ENCODE data around the gene TIMP2. TPM values are rescaled to one million over a fixed set of nuclear protein-coding genes. Genes with fewer than 3 reads are reported as not detected.

Gene TIMP2
- total RNA-seq, 1 donor from 2014 or later, result 535 TPM

DNA sequence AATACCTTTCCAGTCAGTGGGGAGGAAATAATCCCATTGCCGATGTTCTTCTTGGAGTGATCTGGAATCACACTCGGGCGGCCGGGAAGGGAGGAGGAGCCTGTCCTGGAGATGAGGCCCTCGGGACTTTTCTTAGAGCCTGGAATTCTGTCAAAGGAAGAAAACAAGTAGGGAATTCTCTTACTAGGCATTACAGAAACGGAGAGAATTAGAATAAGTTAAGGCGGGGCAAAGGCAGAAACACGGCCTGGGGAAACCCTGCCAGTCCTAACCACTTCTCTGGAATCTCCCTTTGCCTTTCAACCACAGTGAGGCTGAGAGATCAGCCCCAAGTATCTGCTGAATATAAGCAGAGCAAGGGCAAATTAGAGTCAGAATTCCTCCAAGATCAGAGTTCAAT lies 112.3 kb downstream of the TIMP2 start:
- no peak overlapping the region for H3K4me3 Mint-ChIP-seq (ENCODE audit: unreplicated experiment)
- no peaks in the 10 kb centered on the region for H3K27me3 Mint-ChIP-seq (ENCODE audit: low read depth)
- TF ChIP-seq, protein P1, sequence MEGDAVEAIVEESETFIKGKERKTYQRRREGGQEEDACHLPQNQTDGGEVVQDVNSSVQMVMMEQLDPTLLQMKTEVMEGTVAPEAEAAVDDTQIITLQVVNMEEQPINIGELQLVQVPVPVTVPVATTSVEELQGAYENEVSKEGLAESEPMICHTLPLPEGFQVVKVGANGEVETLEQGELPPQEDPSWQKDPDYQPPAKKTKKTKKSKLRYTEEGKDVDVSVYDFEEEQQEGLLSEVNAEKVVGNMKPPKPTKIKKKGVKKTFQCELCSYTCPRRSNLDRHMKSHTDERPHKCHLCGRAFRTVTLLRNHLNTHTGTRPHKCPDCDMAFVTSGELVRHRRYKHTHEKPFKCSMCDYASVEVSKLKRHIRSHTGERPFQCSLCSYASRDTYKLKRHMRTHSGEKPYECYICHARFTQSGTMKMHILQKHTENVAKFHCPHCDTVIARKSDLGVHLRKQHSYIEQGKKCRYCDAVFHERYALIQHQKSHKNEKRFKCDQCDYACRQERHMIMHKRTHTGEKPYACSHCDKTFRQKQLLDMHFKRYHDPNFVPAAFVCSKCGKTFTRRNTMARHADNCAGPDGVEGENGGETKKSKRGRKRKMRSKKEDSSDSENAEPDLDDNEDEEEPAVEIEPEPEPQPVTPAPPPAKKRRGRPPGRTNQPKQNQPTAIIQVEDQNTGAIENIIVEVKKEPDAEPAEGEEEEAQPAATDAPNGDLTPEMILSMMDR (IDR thresholded peaks at IDR 0.05), result no peak
- H3K9me3 Mint-ChIP-seq (ENCODE audit: low read depth), result no peaks in the 10 kb centered on the region
- no peaks in the 10 kb centered on the region for H3K4me1 Mint-ChIP-seq (ENCODE audit: low read depth)
- no peak overlapping the region for H3K27ac Mint-ChIP-seq (ENCODE audit: unreplicated experiment)
- DNase-seq (ENCODE audit: low spot score), result peak; percentile 20
- H3K36me3 Mint-ChIP-seq (ENCODE audit: low read depth), result peaks cover 44% of the 10 kb centered on the region

DNA sequence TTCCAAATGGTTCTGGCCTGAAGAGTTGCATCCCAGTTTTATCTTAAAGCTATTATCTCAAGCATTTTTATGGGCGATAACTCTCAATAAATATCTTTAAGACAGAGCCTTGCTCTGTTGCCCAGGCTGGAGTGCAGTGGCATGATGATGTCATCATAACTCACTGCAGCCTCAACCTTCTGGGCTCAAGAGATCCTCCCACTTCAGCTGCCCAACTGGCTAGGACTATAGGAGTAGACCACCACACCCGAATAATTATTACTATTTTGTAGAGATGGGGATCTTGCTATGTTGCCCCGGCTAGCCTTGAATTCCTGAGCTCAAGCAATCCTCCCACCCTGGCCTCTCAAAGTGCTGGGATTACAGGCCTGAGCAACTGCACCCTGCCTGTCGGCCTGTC lies 117.0 kb downstream of the TIMP2 start:
- Mint-ChIP-seq H3K27ac (ENCODE audit: unreplicated experiment) (no peak overlapping the region), H3K36me3 (ENCODE audit: low read depth) (peaks cover 61% of the 10 kb centered on the region), H3K27me3 (ENCODE audit: low read depth) (no peaks in the 10 kb centered on the region), H3K9me3 (ENCODE audit: low read depth) (no peaks in the 10 kb centered on the region), H3K4me1 (ENCODE audit: low read depth) (no peaks in the 10 kb centered on the region), H3K4me3 (ENCODE audit: unreplicated experiment) (no peak overlapping the region)
- no peak for DNase-seq (ENCODE audit: low spot score)
- TF ChIP-seq, protein P1 (IDR thresholded peaks at IDR 0.05), result no peak

DNA sequence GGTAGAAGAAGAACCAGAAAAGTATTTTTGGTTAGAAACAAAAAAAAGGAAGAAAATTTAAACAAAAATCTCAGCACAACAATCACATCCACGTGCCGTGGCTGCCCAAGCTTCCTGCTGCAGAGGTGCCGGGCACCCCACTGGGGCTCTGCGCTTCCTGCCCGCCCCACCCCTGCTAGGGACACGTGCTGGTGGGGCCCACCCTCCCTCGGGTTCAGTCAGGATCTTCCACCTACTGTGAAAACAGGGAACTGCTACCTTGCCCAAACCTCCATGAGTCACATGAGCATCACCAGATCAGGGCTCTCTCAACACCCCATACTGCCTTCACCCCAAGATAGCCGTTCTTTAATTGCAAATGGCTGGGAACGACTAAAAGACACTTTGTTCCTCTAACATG lies 118.7 kb downstream of the TIMP2 start:
- peaks cover 1% of the 10 kb centered on the region for H3K4me1 Mint-ChIP-seq (ENCODE audit: low read depth)
- H3K27ac Mint-ChIP-seq (ENCODE audit: unreplicated experiment), result peak overlapping the region; percentile 32
- no peaks in the 10 kb centered on the region for H3K27me3 Mint-ChIP-seq (ENCODE audit: low read depth)
- DNase-seq (ENCODE audit: low spot score), result no peak
- TF ChIP-seq, protein P1 (IDR thresholded peaks at IDR 0.05), result no peak
- H3K36me3 Mint-ChIP-seq (ENCODE audit: low read depth), result peaks cover 61% of the 10 kb centered on the region
- H3K9me3 Mint-ChIP-seq (ENCODE audit: low read depth), result no peaks in the 10 kb centered on the region
- no peak overlapping the region for H3K4me3 Mint-ChIP-seq (ENCODE audit: unreplicated experiment)

DNA sequence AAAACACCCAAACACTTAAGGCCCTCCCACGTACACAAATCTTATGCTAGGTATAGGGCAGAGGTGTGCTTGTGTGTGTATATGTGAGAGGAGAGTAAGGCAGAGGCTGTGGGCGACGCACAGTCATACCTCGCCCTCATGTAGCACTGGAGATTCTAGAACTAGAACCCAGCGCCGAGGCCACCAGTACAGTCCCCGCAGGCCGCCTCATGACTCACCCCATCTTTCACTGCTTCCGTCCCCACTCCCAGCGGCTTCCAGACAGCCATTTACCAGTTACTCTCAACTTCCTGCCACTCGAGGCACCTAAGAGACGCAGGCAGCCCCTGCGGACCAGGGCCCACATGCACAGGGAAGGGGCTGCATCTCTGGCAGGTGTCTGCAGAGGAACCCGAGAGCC lies 119.9 kb downstream of the TIMP2 start:
- H3K4me1 Mint-ChIP-seq (ENCODE audit: low read depth), result peaks cover 3% of the 10 kb centered on the region
- H3K27me3 Mint-ChIP-seq (ENCODE audit: low read depth), result no peaks in the 10 kb centered on the region
- no peaks in the 10 kb centered on the region for H3K9me3 Mint-ChIP-seq (ENCODE audit: low read depth)
- TF ChIP-seq, protein P1 (IDR thresholded peaks at IDR 0.05), result no peak
- DNase-seq (ENCODE audit: low spot score), result no peak
- peaks cover 58% of the 10 kb centered on the region for H3K36me3 Mint-ChIP-seq (ENCODE audit: low read depth)
- no peak overlapping the region for H3K27ac Mint-ChIP-seq (ENCODE audit: unreplicated experiment)
- no peak overlapping the region for H3K4me3 Mint-ChIP-seq (ENCODE audit: unreplicated experiment)

DNA sequence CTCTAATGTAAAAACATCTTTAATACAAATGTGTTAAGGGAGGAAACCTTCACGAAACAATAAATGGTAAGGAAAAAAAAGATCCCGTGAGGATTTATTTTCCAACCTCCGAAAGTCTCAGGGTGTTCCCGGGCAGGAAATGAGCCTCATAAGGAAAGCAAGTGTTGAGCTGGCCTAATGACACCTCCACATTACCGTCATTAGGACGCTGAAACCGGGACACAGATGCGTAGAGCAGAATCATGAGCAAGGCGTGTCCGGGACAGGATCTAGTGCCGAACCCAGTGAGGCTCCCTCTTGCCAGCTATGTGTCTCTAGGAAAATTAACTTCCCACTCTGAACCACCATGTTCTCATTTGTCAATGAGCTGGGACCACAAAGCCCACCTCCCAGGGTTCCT lies 120.4 kb downstream of the TIMP2 start:
- Mint-ChIP-seq H3K4me1 (ENCODE audit: low read depth) (peaks cover 3% of the 10 kb centered on the region), H3K4me3 (ENCODE audit: unreplicated experiment) (no peak overlapping the region), H3K36me3 (ENCODE audit: low read depth) (peaks cover 55% of the 10 kb centered on the region), H3K27ac (ENCODE audit: unreplicated experiment) (no peak overlapping the region), H3K9me3 (ENCODE audit: low read depth) (no peaks in the 10 kb centered on the region), H3K27me3 (ENCODE audit: low read depth) (no peaks in the 10 kb centered on the region)
- DNase-seq (ENCODE audit: low spot score), result no peak
- TF ChIP-seq, protein P1 (IDR thresholded peaks at IDR 0.05), result no peak
